Measurements from ENCODE around the gene CDH4. TPM values are rescaled to one million over a fixed set of nuclear protein-coding genes. Genes with fewer than 3 reads are reported as not detected.

The CDH4 gene
- total RNA-seq, 1 experiment from 2014 or later, result 25.0 TPM

- H3K9me3 Mint-ChIP-seq (ENCODE audit: unreplicated experiment), result no peaks in the 10 kb centered on the region
- no peak overlapping the region for H3K27ac Mint-ChIP-seq (ENCODE audit: low read depth, unreplicated experiment)
- no peaks in the 10 kb centered on the region for H3K36me3 Mint-ChIP-seq (ENCODE audit: insufficient read depth, unreplicated experiment)
- peaks cover 8% of the 10 kb centered on the region for H3K4me1 Mint-ChIP-seq (ENCODE audit: insufficient read depth, unreplicated experiment)
- CTCF ChIA-PET, result interaction anchor here (0.7 to 1.9 kb wide), 2 partner anchors 21 to 232 kb away, joined by 3 to 4 read pairs; no protein-coding TSS in a partner anchor
- H3K27me3 Mint-ChIP-seq (ENCODE audit: insufficient read depth, unreplicated experiment), result no peaks in the 10 kb centered on the region
- POLR2A ChIA-PET, result no interaction called here
- TF ChIP-seq, protein P1, sequence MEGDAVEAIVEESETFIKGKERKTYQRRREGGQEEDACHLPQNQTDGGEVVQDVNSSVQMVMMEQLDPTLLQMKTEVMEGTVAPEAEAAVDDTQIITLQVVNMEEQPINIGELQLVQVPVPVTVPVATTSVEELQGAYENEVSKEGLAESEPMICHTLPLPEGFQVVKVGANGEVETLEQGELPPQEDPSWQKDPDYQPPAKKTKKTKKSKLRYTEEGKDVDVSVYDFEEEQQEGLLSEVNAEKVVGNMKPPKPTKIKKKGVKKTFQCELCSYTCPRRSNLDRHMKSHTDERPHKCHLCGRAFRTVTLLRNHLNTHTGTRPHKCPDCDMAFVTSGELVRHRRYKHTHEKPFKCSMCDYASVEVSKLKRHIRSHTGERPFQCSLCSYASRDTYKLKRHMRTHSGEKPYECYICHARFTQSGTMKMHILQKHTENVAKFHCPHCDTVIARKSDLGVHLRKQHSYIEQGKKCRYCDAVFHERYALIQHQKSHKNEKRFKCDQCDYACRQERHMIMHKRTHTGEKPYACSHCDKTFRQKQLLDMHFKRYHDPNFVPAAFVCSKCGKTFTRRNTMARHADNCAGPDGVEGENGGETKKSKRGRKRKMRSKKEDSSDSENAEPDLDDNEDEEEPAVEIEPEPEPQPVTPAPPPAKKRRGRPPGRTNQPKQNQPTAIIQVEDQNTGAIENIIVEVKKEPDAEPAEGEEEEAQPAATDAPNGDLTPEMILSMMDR (IDR thresholded peaks at IDR 0.05; ENCODE audit: unreplicated experiment), result no peak
- no TSS peak for BruUV-seq (replicated peaks)
- H3K4me3 Mint-ChIP-seq (ENCODE audit: unreplicated experiment), result no peak overlapping the region
- DNase-seq (ENCODE audit: unreplicated experiment), result no peak
- intact Hi-C loops (cut with micrococcal nuclease), result no loop called here
Measured at GRCh38 chr20:61643656-61644377, 391.8 kb downstream of the CDH4 start.

DNA sequence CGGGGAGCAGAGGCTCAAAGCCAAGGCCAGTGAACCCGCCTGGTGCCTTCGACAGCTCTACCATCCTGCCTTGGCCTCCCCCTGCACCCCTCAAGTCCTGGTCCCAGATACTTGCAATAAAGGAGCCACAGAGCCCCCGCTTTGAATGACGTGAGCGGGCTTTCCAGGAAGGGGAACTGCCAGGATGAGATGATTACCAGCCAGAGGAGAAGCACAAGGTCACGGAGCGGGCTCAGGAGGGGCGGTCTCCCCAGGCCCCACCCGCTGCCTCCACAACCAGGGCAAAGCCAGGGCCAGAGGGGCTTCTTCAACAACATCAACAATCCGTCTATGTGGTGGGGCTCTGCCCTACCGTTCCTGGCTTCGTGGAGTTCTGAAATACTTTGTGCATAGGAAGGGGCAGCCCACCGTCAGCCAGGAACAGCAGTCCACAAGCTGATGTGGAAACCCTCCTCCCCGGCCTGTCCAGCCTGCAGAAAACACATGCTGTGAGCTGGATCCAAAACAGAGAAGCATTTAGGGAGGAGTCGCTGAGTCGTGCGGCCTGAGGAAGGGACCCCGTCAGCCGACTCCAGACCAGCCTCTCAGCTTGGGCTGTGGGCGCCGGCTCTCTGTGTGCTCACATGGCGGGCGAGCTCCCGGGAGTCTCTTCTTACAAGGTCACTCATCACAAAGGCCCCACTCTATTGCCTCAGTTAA lies 392.5 kb downstream of the CDH4 start:
- Mint-ChIP-seq H3K27me3 (ENCODE audit: insufficient read depth, unreplicated experiment) (no peaks in the 10 kb centered on the region), H3K36me3 (ENCODE audit: insufficient read depth, unreplicated experiment) (no peaks in the 10 kb centered on the region), H3K4me1 (ENCODE audit: insufficient read depth, unreplicated experiment) (peaks cover under 1% of the 10 kb centered on the region), H3K27ac (ENCODE audit: low read depth, unreplicated experiment) (no peak overlapping the region), H3K4me3 (ENCODE audit: unreplicated experiment) (no peak overlapping the region), H3K9me3 (ENCODE audit: unreplicated experiment) (no peaks in the 10 kb centered on the region)
- ChIA-PET POLR2A (no interaction called here), CTCF (interaction anchor here (1.9 kb wide), 1 partner anchor 231 kb away, joined by 4 read pairs; no protein-coding TSS in a partner anchor)
- TF ChIP-seq, protein P1 (IDR thresholded peaks at IDR 0.05; ENCODE audit: unreplicated experiment), result no peak
- DNase-seq (ENCODE audit: unreplicated experiment), result no peak
- intact Hi-C loops (cut with micrococcal nuclease), result no loop called here
- no TSS peak for BruUV-seq (replicated peaks)

DNA sequence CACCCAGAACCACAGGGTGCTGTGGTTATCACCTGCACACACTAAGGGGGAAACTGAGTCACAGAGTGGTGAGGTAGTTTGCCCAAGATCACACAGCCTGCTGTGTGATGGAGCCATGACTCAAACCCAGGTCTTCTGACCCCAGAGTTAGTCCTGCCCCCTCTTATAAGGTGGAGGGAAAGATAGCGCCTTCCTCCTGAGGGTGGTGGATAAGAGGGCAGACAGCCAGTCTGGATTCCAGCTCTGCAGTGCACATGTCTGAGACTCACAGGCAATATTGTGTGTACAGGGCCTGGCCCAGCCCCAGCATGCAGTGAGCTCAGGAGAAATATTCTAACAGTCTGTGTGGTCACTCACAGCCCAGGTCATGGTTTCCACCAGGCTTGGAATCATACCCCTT lies 393.7 kb downstream of the CDH4 start:
- intact Hi-C loops (cut with micrococcal nuclease), result no loop called here

DNA sequence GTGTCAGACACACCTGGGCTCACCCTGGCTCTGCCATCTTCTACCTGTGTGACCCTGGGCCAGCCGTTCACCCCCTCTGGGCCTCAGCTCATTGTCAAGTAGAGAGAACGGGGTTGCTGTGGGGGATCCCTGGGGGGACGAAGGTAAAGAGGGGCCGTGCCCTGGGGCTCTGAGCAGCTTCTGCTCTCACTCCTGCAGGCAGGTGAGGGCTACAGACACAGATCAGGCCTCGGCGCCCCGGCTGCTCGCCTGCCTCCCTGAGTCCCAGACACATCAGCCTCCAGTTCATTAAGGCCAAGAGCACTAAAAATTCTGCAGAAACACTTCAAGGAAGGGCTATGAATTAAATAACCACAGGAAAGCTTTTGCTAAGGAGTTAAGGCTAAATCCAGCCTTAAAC lies 394.4 kb downstream of the CDH4 start:
- ChIA-PET POLR2A (interaction anchor here (0.9 kb wide), 1 partner anchor 75 kb away, joined by 3 read pairs; no protein-coding TSS in a partner anchor), CTCF (no interaction called here)
- Mint-ChIP-seq H3K36me3 (ENCODE audit: insufficient read depth, unreplicated experiment) (no peaks in the 10 kb centered on the region), H3K4me3 (ENCODE audit: unreplicated experiment) (no peak overlapping the region), H3K9me3 (ENCODE audit: unreplicated experiment) (no peaks in the 10 kb centered on the region), H3K27ac (ENCODE audit: low read depth, unreplicated experiment) (no peak overlapping the region), H3K27me3 (ENCODE audit: insufficient read depth, unreplicated experiment) (no peaks in the 10 kb centered on the region), H3K4me1 (ENCODE audit: insufficient read depth, unreplicated experiment) (no peaks in the 10 kb centered on the region)
- no peak for DNase-seq (ENCODE audit: unreplicated experiment)
- TF ChIP-seq, protein P1 (IDR thresholded peaks at IDR 0.05; ENCODE audit: unreplicated experiment), result no peak
- intact Hi-C loops (cut with micrococcal nuclease), result no loop called here
- no TSS peak for BruUV-seq (replicated peaks)

More for the DNA sequence above, 393.7 kb downstream of the CDH4 start:
- DNase-seq (ENCODE audit: unreplicated experiment), result no peak
- Mint-ChIP-seq H3K4me1 (ENCODE audit: insufficient read depth, unreplicated experiment) (no peaks in the 10 kb centered on the region), H3K27ac (ENCODE audit: low read depth, unreplicated experiment) (no peak overlapping the region), H3K27me3 (ENCODE audit: insufficient read depth, unreplicated experiment) (no peaks in the 10 kb centered on the region), H3K4me3 (ENCODE audit: unreplicated experiment) (no peak overlapping the region), H3K9me3 (ENCODE audit: unreplicated experiment) (no peaks in the 10 kb centered on the region), H3K36me3 (ENCODE audit: insufficient read depth, unreplicated experiment) (no peaks in the 10 kb centered on the region)
- BruUV-seq (replicated peaks), result no TSS peak
- ChIA-PET CTCF (interaction anchor here (0.6 to 1.9 kb wide), 3 partner anchors 11 to 230 kb away, joined by 4 to 7 read pairs (median 4); no protein-coding TSS in a partner anchor), POLR2A (interaction anchor here (0.9 kb wide), 1 partner anchor 76 kb away, joined by 3 read pairs; no protein-coding TSS in a partner anchor)
- TF ChIP-seq, protein P1 (IDR thresholded peaks at IDR 0.05; ENCODE audit: unreplicated experiment), result no peak

Measured in MCF 10A (cell line).